ENCODE data around the gene ACO1. TPM values are rescaled to one million over a fixed set of nuclear protein-coding genes. Genes with fewer than 3 reads are reported as not detected.
A peak's percentile ranks its signal among the peaks of the same experiment; 100 is the strongest.

ACO1 gene
- total and polyA plus RNA-seq, 4 donors: 41.3 to 78.5 (median 59.5) TPM

DNA sequence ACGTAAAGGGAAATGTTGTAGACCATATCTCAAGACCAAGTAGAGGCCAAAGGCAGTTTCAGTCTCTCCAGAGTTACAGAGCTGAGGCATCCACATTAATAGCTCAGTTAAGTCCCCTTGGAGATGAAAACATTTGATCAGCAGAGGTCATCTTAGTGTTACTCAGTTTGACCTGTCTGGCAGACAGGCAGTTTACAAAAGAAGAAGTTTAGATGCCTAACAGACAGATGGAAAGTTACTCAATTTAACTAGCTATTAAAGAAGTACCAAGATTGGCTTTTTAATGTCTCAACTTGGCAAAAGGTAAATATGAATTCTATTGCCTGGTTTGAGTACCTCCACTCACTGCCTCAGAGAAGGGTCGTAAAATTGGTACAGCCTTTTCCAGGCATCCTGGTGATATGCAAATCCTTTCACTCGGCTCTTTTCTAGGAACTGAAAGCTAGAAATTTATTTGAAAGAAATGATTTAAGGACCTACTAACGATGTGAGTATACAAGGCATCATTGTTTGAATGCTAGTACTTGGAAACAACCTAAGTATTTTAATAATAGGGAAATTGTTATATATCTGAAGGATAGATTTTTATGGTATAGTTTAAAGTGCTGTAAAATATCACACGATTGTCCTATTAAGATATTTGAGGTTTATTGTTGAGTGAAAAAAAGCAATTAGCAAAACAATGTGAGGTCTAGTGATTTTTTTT lies 14.8 kb downstream of the ACO1 start:
- Histone ChIP-seq H3K36me3 (ENCODE audit: control insufficient read depth in 4 of 4, insufficient read depth in 3 of 4, low read depth in 1 of 4, low read length in 3 of 4) (peaks cover 0 to 1% (median 0%) of the 10 kb centered on the region in 4 donors), H3K9me3 (ENCODE audit: control insufficient read depth in 4 of 4, low read length in 3 of 4) (no peaks in the 10 kb centered on the region), H3K27ac (ENCODE audit: low read depth in 1 of 2, low read length in 2 of 2) (no peak overlapping the region), H3K9ac (ENCODE audit: low read depth in 1 of 2, low read length in 2 of 2) (no peak overlapping the region), H3K4me3 (ENCODE audit: low read depth in 1 of 3, low read length in 3 of 3) (no peak overlapping the region), H3K4me1 (ENCODE audit: control insufficient read depth in 4 of 4, insufficient read depth in 4 of 4, low read length in 3 of 4) (peaks cover 10 to 45% (median 34%) of the 10 kb centered on the region in 4 donors), H3K27me3 (ENCODE audit: control insufficient read depth in 4 of 4, insufficient read depth in 4 of 4, low read length in 3 of 4) (no peaks in the 10 kb centered on the region)
- DNase-seq (ENCODE audit: low spot score): no peak
- 74% methylated on average over 5 of the region's 5 CpGs for WGBS
- peak in 1 of 2 donors; percentile 19 for TF ChIP-seq RXRA (IDR thresholded peaks at IDR 0.05)
- no peak for TF ChIP-seq HNF4G (IDR thresholded peaks at IDR 0.05)
- no peak for TF ChIP-seq RAD21 (IDR thresholded peaks at IDR 0.05)
- TF ChIP-seq GABPA (IDR thresholded peaks at IDR 0.05 in 1 of 2, conservative IDR thresholded peaks at IDR 0.05 in 1 of 2): no peak
- peak; percentile 10 to 13 for TF ChIP-seq HNF4A (conservative IDR thresholded peaks at IDR 0.05)
- peak; percentile 59 for TF ChIP-seq NR2F2 (IDR thresholded peaks at IDR 0.05)
- TF ChIP-seq SP1 (IDR thresholded peaks at IDR 0.05): no peak

GRCh38 chr9:32401488-32401887 lies 17.0 kb downstream of the ACO1 start:
- H3K27me3 ChIP-seq (ENCODE audit: control insufficient read depth in 4 of 4, insufficient read depth in 4 of 4, low read length in 3 of 4): no peaks in the 10 kb centered on the region
- no peaks in the 10 kb centered on the region for H3K9me3 ChIP-seq (ENCODE audit: control insufficient read depth in 4 of 4, low read length in 3 of 4)
- 74% methylated on average over 1 of the region's 1 CpG for WGBS
- H3K4me1 ChIP-seq (ENCODE audit: control insufficient read depth in 4 of 4, insufficient read depth in 4 of 4, low read length in 3 of 4): peaks cover 8 to 44% (median 32%) of the 10 kb centered on the region in 4 donors
- no peak overlapping the region for H3K9ac ChIP-seq (ENCODE audit: low read depth in 1 of 2, low read length in 2 of 2)
- no peak overlapping the region for H3K4me3 ChIP-seq (ENCODE audit: low read depth in 1 of 3, low read length in 3 of 3)
- H3K36me3 ChIP-seq (ENCODE audit: control insufficient read depth in 4 of 4, insufficient read depth in 3 of 4, low read depth in 1 of 4, low read length in 3 of 4): peaks cover 5 to 11% (median 6%) of the 10 kb centered on the region in 4 donors
- TF ChIP-seq NR2F2 (IDR thresholded peaks at IDR 0.05) (no peak), JUND (IDR thresholded peaks at IDR 0.05) (no peak), SP1 (IDR thresholded peaks at IDR 0.05) (no peak)
- no peak overlapping the region for H3K27ac ChIP-seq (ENCODE audit: low read depth in 1 of 2, low read length in 2 of 2)
- no peak for DNase-seq (ENCODE audit: low spot score)

- Histone ChIP-seq H3K9me3 (ENCODE audit: control insufficient read depth in 4 of 4, low read length in 3 of 4) (no peaks in the 10 kb centered on the region), H3K4me3 (ENCODE audit: low read depth in 1 of 3, low read length in 3 of 3) (no peak overlapping the region), H3K4me1 (ENCODE audit: control insufficient read depth in 4 of 4, insufficient read depth in 4 of 4, low read length in 3 of 4) (peaks cover 6 to 44% (median 32%) of the 10 kb centered on the region in 4 donors), H3K27ac (ENCODE audit: low read depth in 1 of 2, low read length in 2 of 2) (peak overlapping the region; percentile 75 to 94), H3K36me3 (ENCODE audit: control insufficient read depth in 4 of 4, insufficient read depth in 3 of 4, low read depth in 1 of 4, low read length in 3 of 4) (peaks cover 11 to 31% (median 25%) of the 10 kb centered on the region in 4 donors), H3K27me3 (ENCODE audit: control insufficient read depth in 4 of 4, insufficient read depth in 4 of 4, low read length in 3 of 4) (no peaks in the 10 kb centered on the region), H3K9ac (ENCODE audit: low read depth in 1 of 2, low read length in 2 of 2) (no peak overlapping the region)
- DNase-seq (ENCODE audit: low spot score): no peak
- TF ChIP-seq YY1 (IDR thresholded peaks at IDR 0.05) (no peak), EGR1 (IDR thresholded peaks at IDR 0.05; ENCODE audit: low read depth in 2 of 2) (no peak), SP1 (IDR thresholded peaks at IDR 0.05) (no peak), FOXA2 (IDR thresholded peaks at IDR 0.05) (no peak), FOXA1 (IDR thresholded peaks at IDR 0.05) (no peak), RXRA (IDR thresholded peaks at IDR 0.05) (no peak), HNF4A (conservative IDR thresholded peaks at IDR 0.05) (no peak), GABPA (IDR thresholded peaks at IDR 0.05 in 1 of 2, conservative IDR thresholded peaks at IDR 0.05 in 1 of 2) (no peak), JUND (IDR thresholded peaks at IDR 0.05) (no peak), TAF1 (conservative IDR thresholded peaks at IDR 0.05) (no peak), RAD21 (IDR thresholded peaks at IDR 0.05) (no peak), NR2F2 (IDR thresholded peaks at IDR 0.05) (no peak), HNF4G (IDR thresholded peaks at IDR 0.05) (no peak)
- TF ChIP-seq, protein P1, sequence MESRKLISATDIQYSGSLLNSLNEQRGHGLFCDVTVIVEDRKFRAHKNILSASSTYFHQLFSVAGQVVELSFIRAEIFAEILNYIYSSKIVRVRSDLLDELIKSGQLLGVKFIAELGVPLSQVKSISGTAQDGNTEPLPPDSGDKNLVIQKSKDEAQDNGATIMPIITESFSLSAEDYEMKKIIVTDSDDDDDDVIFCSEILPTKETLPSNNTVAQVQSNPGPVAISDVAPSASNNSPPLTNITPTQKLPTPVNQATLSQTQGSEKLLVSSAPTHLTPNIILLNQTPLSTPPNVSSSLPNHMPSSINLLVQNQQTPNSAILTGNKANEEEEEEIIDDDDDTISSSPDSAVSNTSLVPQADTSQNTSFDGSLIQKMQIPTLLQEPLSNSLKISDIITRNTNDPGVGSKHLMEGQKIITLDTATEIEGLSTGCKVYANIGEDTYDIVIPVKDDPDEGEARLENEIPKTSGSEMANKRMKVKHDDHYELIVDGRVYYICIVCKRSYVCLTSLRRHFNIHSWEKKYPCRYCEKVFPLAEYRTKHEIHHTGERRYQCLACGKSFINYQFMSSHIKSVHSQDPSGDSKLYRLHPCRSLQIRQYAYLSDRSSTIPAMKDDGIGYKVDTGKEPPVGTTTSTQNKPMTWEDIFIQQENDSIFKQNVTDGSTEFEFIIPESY (IDR thresholded peaks at IDR 0.05): no peak
- TF ChIP-seq, protein P2, sequence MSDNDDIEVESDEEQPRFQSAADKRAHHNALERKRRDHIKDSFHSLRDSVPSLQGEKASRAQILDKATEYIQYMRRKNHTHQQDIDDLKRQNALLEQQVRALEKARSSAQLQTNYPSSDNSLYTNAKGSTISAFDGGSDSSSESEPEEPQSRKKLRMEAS (IDR thresholded peaks at IDR 0.05): no peak
- TF ChIP-seq, protein P3, sequence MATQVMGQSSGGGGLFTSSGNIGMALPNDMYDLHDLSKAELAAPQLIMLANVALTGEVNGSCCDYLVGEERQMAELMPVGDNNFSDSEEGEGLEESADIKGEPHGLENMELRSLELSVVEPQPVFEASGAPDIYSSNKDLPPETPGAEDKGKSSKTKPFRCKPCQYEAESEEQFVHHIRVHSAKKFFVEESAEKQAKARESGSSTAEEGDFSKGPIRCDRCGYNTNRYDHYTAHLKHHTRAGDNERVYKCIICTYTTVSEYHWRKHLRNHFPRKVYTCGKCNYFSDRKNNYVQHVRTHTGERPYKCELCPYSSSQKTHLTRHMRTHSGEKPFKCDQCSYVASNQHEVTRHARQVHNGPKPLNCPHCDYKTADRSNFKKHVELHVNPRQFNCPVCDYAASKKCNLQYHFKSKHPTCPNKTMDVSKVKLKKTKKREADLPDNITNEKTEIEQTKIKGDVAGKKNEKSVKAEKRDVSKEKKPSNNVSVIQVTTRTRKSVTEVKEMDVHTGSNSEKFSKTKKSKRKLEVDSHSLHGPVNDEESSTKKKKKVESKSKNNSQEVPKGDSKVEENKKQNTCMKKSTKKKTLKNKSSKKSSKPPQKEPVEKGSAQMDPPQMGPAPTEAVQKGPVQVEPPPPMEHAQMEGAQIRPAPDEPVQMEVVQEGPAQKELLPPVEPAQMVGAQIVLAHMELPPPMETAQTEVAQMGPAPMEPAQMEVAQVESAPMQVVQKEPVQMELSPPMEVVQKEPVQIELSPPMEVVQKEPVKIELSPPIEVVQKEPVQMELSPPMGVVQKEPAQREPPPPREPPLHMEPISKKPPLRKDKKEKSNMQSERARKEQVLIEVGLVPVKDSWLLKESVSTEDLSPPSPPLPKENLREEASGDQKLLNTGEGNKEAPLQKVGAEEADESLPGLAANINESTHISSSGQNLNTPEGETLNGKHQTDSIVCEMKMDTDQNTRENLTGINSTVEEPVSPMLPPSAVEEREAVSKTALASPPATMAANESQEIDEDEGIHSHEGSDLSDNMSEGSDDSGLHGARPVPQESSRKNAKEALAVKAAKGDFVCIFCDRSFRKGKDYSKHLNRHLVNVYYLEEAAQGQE (IDR thresholded peaks at IDR 0.05): no peak
- TF ChIP-seq, protein P4, sequence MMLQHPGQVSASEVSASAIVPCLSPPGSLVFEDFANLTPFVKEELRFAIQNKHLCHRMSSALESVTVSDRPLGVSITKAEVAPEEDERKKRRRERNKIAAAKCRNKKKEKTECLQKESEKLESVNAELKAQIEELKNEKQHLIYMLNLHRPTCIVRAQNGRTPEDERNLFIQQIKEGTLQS (IDR thresholded peaks at IDR 0.05): no peak
- TF ChIP-seq, protein P5, sequence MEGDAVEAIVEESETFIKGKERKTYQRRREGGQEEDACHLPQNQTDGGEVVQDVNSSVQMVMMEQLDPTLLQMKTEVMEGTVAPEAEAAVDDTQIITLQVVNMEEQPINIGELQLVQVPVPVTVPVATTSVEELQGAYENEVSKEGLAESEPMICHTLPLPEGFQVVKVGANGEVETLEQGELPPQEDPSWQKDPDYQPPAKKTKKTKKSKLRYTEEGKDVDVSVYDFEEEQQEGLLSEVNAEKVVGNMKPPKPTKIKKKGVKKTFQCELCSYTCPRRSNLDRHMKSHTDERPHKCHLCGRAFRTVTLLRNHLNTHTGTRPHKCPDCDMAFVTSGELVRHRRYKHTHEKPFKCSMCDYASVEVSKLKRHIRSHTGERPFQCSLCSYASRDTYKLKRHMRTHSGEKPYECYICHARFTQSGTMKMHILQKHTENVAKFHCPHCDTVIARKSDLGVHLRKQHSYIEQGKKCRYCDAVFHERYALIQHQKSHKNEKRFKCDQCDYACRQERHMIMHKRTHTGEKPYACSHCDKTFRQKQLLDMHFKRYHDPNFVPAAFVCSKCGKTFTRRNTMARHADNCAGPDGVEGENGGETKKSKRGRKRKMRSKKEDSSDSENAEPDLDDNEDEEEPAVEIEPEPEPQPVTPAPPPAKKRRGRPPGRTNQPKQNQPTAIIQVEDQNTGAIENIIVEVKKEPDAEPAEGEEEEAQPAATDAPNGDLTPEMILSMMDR (IDR thresholded peaks at IDR 0.05; ENCODE audit: low read depth, low read length, missing input control): no peak
- WGBS: 64% methylated on average over 3 of the region's 3 CpGs
Measured at GRCh38 chr9:32403567-32404260, 19.3 kb downstream of the ACO1 start.

Measured in liver (tissue), 9 donors.